NCI-H774 (cell line): ENCODE data around the gene DNM2.
"Not testable (repeated sequence)": the region's sequence is repeated elsewhere in the genome, so short reads cannot be mapped to it uniquely, and the experiment has no call there.

Experiments
- DNase-seq: peaks from one replicate; lab custom pipeline; 2025; lab: John Stamatoyannopoulos, UW

Gene DNM2

GRCh38 chr19:10836479-10837330 lies 118.8 kb downstream of the DNM2 start:
- peak; percentile 87 for DNase-seq

GRCh38 chr19:10837649-10838048 lies 119.8 kb downstream of the DNM2 start:
- DNase-seq: not testable (repeated sequence)

GRCh38 chr19:10838377-10838776 lies 120.5 kb downstream of the DNM2 start:
- no peak for DNase-seq

GRCh38 chr19:10839114-10840050 lies 121.5 kb downstream of the DNM2 start:
- DNase-seq: no peak

GRCh38 chr19:10842788-10843187 lies 124.9 kb downstream of the DNM2 start:
- DNase-seq: no peak

- no peak for DNase-seq
Observed at GRCh38 chr19:10846500-10847202, 128.8 kb downstream of the DNM2 start.

GRCh38 chr19:10848230-10848856 lies 130.5 kb downstream of the DNM2 start, which contains the start of gene C19orf38:
C19orf38 (plus strand) TSS chr19:10848415; CDS start chr19:10848509, 94 bp downstream.
- no peak for DNase-seq

- no peak for DNase-seq
Observed at GRCh38 chr19:10850631-10851030, 132.8 kb downstream of the DNM2 start.

- no peak for DNase-seq
Observed at GRCh38 chr19:10852098-10852800, 134.4 kb downstream of the DNM2 start.

- no peak for DNase-seq
Observed at GRCh38 chr19:10852941-10853340, 135.1 kb downstream of the DNM2 start.

GRCh38 chr19:10854350-10855089 lies 136.6 kb downstream of the DNM2 start:
- DNase-seq: no peak

- no peak for DNase-seq
Observed at GRCh38 chr19:10855879-10856522, 138.1 kb downstream of the DNM2 start.

- not testable (repeated sequence) for DNase-seq
Observed at GRCh38 chr19:10856899-10857298, 139.0 kb downstream of the DNM2 start.

GRCh38 chr19:10858204-10858828 lies 140.4 kb downstream of the DNM2 start:
- no peak for DNase-seq

- DNase-seq: no peak
Observed at GRCh38 chr19:10861103-10861651, 143.3 kb downstream of the DNM2 start.

GRCh38 chr19:10862561-10863106 lies 144.8 kb downstream of the DNM2 start:
- no peak for DNase-seq

- no peak for DNase-seq
Observed at GRCh38 chr19:10863107-10863717, 145.3 kb downstream of the DNM2 start.

- DNase-seq: peak; percentile 56
Observed at GRCh38 chr19:10864538-10864899, 146.6 kb downstream of the DNM2 start.
